GM19468 (cell line): ENCODE results near the gene PLCE1.

ENCODE experiments used
- ATAC-seq: cut with Tn5 transposase; IDR thresholded peaks from one replicate; pipeline ENCODE4 v1.9.1; 2021; ENCODE audit warnings: mild to moderate bottlenecking, moderate library complexity, moderate number of reproducible peaks; ENCODE audit not compliant: unreplicated experiment; ENCODE audit errors: extremely low read depth

PLCE1 gene

DNA sequence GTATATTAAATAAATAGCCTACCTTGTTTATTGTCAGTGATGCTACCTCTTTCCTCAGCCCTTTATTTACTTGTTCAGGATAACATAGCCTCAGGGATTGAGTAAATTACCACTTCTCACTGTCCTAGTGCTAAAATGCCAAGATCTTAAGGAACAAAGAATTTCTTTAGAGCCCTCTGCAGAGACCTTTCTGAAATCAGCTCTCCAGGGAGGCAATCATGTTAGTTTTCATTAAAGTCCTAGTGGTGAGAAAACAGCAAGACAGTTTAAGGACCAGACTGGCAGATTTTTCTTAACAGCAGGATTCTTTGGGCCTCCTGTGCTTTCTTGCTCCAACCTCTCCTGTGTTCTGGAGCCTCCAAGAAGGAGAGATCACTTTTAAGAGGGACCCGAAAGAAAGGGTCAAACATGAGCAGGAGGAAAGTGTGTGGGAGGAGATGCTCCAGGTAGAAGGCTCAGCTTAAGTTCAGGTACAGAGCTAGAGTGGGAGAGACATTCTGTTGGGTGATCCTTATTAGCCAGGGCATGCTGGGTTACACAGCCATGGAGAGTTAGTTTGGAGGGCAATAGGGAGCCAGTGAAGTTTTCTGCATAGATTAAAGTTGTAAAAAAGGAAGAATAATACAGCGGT, 1.2 kb upstream of the PLCE1 start:
- no peak for ATAC-seq

DNA sequence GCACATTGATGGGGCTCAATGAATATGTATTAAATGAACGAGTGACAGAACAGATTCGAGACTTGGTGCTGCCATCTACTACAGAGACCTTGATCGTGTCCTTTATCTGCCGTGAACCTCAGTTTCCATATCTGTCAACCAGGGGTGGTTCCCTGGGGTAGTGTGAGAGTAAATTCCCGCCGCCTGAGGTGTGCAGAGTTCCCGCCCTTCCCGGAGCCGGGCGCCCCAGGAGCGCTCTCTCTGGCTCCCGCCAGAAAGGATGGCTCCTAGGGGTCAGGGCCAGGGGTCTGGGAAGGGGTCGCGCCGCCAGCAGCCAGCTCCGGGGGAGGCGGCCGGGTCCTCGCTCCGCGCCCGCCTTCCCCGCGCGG, 333 bp upstream of the PLCE1 start:
- ATAC-seq = no peak

DNA sequence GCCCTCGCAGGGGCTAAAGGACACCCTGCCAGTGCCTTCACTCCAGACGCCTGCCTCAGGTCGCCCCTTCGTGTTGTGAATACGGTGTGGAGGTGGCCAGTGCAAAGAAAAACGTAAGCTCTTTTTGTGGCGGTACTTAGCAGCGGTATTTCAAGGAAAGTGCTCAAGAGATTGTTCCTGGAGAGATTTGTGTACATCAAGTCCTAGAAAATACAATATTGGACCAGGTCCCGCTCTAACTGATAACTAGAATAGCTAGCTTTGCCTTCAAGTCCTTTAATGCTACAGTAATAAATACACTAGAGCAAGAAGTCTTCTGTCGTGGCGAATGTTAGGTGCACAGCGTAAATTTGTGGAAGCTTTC, 689 bp downstream of the PLCE1 start:
- ATAC-seq = no peak

DNA sequence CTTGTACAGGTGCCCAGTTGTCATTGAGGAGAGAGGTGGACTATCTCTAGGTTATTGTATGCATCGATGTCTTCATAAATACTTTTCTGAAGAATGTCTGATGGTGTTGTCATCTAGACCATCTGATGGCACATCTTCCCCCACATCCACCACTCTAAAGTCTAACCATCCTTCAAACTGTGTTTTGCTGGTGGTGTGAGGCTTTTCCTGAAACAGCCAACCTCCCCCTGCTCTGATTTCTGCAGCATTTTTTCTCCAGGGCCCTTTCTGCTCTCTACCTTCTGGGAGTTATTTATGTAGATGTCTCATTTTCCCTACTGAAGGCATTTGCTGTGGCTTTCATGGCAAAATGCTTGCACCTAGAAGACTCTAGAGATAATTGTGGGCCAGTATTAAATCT, 1.5 kb downstream of the PLCE1 start:
- ATAC-seq = no peak

DNA sequence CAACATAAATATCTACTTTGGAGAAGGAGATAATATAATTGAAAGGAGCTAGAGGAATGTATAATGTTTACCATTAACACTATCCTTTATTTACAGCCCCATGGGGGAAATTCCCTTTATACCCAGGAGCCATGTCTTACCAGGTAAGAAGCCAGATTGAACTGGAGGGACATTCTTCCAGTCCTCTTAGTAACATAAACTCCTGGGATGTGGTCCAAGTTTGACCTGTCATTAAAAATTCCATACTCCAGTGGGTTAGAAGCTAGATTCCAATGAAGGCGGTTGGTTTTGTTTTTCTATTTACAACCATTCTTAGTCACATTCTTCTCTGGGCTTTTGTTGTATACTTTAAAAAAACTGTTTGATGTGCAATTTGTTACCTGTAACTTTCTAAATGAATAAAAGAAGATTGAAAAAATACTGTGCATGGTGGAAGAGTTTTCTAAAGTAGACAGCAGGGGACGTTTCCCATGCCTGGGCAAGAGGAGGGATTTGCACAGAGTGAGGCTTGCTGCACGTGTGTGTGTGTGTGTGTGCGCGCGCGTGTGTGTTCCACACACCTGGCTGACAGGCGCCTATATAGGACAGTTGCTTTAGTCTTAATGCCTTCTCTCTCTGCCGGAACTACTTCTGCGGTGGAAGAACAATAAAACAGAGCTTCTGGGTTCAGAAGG, 2.0 kb downstream of the PLCE1 start:
- no peak for ATAC-seq

DNA sequence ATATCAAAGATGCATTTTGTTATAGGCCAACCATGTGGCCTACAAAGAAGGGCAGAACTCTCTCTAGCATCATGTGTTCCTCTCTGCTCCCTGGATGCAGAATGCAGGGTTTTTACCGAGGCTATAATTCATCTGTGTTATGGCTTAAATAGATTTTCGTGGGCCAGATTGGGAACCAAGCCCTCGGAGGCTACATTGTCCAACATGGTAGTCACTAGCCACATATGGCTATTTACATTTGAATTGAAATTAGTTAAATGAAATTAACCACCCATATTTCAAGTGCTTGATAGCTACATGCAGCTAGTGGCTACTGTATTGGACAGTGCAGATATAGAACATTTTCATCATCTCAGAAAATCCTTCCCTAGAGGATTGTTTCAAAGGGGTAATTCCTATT, 2.8 kb downstream of the PLCE1 start:
- ATAC-seq = no peak

DNA sequence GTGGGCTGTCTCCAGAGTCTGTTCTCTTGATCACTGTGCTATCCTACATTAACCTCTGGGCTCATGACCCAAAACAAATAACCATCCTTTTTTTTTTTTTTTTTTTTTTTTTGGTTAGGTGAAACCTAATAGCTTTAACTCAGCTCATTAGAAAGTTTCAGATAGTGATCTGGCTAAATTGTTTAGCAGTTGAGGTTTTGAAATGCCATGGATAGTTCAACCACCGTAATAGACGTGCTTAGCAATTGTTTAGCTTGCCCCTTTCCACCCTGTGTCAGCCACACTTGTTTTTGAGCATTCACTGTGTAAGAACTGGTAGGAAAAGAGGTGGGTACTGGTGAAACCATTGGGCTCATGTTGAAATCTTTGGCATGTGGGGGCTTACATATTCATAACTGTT, 3.8 kb downstream of the PLCE1 start:
- ATAC-seq = no peak

DNA sequence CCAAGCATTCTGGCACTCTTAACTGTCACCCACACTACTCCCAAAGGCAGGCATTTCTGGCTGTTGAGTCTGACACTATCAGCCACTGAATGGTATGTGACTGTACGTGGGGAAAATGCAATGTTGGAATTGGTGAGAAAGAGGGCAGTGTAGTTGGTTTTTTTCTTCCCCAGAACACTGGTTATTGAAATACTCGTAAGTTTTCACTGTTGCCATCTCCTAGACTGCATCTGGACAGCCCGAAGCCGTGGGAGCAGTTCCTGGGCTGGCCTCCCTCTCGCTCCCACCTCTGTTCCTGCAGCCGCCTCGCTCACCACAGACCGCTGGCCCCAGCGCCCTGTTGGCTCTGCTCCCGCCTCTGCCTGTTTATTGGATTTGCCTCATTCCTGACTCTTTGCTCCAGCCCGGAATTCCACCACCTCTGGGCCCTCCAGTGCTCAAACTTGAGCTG, 5.7 kb downstream of the PLCE1 start:
- no peak for ATAC-seq

DNA sequence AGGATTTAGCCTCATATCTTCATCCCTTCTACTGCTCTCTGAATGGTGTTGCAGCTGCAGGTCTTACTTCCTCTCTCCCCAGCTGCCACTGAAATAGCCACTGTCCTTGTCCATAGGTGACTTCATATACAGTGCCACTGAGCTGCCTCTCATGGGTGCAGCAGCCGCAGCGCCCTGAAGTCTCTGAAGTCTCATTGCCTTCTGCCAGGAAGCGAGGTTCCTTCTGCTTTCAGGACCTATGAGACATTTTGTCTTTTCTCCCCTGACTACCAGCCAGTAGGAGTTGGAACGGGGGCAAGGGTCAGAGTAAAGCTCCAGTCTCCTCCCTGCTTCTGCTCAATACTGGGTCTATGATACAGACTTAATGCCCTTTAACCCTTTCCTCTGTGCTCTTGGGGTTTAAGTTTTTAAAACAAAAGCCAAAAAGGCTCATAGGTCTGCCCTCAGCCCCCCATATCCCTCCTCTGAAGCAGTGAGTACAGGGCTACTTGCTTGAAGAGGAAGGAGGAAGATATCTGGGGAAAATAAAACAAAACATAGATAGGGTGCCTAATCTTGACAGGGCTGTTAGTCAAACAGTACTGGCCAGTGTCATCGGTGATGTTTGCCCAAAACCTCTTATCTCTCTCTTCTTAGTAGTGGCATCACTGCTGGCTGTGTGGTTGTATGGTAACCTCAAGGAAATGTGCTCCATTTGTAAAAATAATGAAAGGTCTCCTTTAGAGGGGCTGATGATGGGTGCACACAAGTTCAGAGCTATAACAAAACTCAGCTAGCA, 7.1 kb downstream of the PLCE1 start:
- ATAC-seq = no peak

DNA sequence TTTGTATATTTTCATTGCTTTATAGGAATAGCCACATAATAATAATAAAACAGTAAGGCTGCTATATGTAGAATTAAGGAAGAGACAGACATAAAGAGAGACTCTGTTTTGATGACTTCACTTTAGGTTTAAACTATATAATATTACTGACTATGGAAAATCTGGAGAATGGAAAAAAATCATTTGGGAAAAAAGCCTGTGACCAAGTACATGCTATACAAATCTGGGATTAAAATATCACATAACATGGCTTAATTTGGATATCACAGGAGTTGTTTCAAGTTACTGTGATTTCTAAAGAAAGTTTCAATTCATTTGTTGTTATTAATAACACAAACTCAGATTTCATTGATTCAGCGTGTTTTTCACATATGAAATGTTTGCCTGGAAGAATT, 7.7 kb downstream of the PLCE1 start:
- ATAC-seq = no peak

DNA sequence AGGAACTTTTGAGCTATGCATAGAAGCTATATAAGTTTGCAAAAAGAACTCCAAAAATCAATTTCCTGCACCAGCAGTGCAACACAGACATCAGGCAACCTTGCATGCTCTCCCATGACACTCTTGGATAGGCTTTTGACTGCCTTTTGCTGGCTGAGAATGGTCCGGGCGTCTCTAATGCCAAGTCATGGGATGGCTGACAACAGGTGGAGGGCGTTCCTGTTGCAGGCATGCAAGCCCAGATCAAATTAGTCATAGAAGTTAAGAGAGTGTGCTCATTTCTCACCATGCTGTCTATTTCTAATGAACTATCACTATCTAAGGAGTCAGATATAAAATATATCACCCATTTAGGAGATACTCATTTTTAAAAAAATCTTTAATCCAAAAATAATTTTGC, 8.4 kb downstream of the PLCE1 start:
- no peak for ATAC-seq

DNA sequence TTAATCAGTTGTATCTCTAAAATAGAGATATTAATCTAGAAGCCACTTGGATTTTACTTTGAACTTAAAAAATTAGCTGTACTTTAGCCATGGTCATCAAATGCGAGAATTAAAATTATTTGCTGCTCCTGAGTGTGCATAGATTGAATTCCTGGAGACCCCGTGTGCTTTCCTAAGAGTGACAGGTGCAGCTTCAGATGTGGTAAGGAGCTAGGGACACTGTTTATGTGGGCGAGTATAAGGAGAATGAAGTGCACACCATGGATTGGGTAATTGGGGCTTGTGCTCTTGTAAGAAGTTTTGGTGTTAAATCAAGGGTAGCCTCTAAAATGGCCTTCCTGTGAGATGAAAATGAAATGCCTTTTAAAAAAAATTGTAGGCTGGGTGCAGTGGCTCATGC, 9.8 kb downstream of the PLCE1 start:
- ATAC-seq = no peak

DNA sequence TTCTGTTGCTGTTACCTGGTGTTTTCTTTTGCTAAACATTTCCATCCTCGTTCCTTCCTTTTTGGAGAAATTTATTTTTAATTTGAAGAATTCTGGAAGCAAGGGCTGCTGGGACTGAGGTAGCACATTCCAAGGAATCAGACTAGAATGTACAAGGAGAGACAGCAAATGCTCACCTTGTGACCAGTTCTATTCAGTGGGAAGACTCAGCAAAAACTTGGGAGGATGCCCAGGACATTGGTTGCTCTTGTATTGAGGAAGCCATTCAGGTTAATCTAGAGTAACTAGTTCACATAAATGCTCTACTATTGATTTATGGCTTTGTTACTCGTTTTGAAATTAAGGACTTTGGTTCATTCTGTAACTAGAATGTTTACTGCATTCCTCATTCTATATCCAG, 11.3 kb downstream of the PLCE1 start:
- ATAC-seq = no peak

DNA sequence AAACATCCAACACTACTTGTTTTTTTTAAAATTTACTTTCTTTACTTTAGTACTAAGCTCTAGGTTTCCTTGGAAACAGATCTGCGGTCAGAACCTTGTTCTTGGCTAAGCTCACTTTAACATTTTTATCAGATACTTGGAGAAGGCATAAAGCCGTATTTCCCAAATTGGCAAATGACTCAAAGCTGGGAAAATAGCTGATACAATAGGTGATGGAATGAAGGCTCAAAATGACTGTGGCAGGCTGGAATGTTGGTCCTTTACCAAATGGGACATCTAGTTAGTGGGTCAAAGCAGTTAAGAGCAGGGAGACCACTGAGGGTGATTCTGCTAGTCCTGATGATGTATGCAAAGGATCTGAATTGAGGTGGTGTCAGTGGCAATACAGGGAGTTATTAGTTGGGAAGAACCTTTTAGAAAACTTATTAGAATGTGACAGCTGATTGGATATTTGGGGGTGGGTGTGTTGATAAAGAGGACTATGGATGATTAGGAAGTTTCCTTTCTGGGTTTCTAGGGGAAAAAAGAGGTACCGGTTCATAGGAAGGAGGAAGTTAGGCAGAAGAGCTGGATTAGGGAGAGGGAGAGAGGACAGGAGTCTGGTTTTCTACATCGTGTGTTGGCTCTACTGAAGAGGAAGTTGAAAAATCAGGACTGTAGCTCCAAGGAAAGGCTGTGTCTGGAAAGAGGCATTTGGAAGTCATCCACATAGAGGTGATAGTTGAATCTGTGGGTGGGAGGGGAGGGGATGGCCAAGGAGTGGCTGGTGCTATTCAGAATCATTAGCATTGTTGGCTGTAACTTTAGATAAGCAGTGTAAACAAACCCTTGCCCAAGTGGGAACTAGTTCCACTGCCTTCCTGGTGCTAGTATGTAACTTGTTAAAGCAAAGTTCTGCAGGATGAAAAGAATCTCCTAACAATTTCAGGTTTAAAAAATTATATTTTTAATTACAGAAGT, 13.1 kb downstream of the PLCE1 start:
- no peak for ATAC-seq

DNA sequence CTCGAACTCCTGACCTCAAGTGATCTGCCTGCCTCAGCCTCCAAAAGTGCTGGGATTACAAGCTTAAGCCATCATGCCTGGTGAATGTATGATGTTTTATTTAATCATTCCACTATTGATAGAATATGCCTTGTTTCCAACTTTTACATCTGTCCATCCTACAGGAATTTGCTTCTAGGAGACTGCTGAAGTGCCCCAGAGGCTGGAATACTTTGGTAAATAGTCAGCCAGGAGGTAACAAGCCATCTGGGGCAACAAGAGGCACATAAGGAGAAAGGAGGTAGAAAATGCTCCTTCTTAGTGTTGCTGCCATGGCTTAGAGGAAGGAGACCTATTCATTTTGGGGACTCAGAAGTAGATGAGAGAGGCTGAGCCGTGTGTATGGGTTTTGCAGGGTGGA, 14.8 kb downstream of the PLCE1 start:
- ATAC-seq = no peak

DNA sequence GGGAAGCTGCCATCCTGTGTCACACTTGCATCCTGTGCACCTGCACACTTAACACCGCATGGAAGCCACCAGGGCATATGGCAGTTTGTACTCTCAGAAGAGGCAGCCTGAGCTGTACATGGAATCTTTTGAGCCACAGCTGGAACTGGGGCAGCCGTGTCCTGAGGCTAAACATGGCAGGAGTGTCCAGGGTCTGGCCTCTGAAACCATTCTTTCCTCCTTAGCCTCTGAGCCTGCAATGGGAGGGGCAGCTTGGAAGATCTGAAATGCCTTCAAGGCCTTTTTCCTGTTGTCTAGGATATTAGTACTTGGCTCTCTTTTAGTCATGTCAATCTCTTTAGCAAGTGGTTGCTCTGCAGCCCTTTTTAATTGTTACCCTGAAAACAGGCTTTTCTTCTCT, 16.4 kb downstream of the PLCE1 start:
- no peak for ATAC-seq

DNA sequence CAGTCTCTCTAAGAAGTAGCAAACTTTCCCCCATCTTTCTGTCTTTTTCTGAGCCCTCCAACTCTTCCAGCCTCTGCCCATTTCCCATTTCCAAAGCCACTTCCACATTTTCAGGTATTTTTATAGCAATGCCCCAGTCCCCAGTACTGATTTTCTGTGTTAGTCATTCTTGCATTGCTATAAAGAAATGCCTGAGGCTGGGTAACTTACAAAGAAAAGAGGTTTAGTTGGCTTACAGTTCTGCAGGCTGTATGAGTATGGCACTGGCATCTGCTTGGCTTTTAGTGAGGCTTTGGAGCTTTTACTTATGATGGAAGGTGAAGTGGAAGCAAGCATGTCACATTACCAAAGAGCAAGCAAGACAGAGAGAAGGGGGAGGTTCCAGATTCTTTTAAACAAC, 17.2 kb downstream of the PLCE1 start:
- no peak for ATAC-seq

DNA sequence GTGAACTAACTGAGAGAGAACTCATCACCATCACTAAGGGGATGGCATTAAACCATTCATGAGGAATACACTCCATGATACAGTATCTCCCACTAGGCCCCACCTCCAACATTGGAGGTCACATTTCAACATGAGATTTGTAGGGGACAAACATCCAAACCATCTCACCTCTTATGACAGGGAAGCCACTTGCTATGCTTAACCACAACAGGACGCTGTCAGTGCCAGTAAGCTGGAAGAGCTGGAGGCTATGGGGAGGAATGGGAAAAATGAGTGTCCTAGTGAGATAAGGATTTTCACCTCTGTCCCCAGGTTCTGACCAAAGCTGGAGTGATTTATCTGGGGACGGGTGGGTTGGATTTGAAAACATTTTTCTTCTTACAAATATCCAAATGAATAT, 17.6 kb downstream of the PLCE1 start:
- no peak for ATAC-seq

DNA sequence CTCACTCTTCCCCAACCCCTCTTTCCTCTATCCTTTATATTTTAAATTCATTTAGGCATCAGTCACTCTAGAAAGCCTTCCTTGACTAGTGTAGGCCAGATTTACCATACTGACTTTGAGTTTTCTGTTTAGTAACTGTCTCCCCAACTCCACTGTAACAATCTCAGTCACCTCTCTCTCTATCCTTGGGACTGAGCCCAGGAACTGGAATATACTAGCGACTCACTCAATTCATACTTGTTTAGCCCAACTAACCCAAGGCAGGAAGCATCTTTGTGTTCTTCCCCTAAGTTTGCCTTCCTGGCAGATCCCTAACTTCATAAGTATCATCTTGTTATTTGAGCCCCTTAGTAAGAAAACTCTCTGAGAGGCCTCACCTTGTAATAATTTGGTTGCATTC, 19.1 kb downstream of the PLCE1 start:
- ATAC-seq = no peak

DNA sequence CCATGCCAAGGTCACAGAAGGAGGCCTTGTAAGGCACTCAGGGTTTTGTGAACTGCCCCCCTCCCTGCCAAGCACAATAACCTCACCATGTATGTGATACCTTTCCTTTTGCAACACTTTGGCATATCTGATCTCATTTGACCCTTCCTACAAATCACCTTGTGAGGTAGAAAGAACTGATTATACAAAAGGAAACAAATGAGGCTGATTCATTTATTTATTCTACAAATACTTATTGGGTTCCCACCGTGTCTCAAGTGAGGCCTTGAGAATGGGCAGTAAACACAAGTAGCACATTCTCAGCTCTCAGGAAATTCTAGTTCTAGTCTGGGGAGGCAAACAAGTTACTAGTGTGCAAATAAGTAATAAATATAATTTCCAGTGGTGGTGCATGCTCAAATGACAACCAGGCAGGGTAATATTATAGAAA, 19.6 kb downstream of the PLCE1 start:
- ATAC-seq = no peak

DNA sequence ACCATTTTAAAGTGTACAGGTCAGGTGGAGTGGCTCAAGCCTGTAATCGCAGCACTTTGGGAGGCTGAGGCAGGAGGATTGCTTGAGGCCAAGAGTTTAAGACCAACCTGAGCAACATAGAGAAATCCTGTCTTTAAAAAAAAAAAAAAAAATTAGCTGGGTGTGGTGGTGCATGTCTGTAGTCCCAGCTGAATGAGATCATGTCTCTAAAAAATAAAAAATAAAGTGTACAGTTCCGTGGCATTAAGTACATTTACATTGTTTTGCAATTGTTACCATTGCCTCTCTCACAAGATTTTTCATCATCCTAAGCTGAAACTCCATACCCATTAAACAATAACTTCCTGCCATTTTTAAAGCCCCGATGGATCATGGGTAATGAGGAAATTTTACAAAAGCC, 20.6 kb downstream of the PLCE1 start:
- no peak for ATAC-seq
